A673 (cell line): Measurements from ENCODE around the gene CFAP298.

Source experiments
- CTCF ChIP-seq: fragments of 300-800, 200-600 bp; sonication (generic); conservative IDR thresholded peaks from 2 replicates; pipeline ENCODE4 v1.5.1; 2017; ENCODE audit warnings: low read depth, mild to moderate bottlenecking, antibody characterized with exemption, low read length, moderate library complexity, mixed read lengths
- EZH2 ChIP-seq: fragments of 200-600 bp; sonication (generic); IDR thresholded peaks from 2 replicates; pipeline ENCODE4 v1.6.1; 2017; ENCODE audit warnings: borderline replicate concordance, low read depth, mild to moderate bottlenecking, mixed read lengths, antibody characterized with exemption, low read length; ENCODE audit not compliant: poor library complexity, severe bottlenecking

- TF ChIP-seq EZH2 (no peak), CTCF (no peak)
These were observed 7.7 kb downstream of the CFAP298 start for GRCh38 chr21:32604464-32604863.
